Measurements from ENCODE around the gene TMEM134. TPM values are rescaled to one million over a fixed set of nuclear protein-coding genes. Genes with fewer than 3 reads are reported as not detected.

Gene TMEM134
- total RNA-seq, 1 experiment from 2014 or later, result 73.5 TPM

GRCh38 chr11:67453816-67454732, 15.0 kb downstream of the TMEM134 start:
- no peaks in the 10 kb centered on the region for H3K36me3 ChIP-seq (ENCODE audit: low read depth, low read length)
- H2AFZ ChIP-seq (ENCODE audit: low read length), result no peak overlapping the region
- no peaks in the 10 kb centered on the region for H3F3A ChIP-seq (ENCODE audit: low read length, unreplicated experiment)
- TF ChIP-seq EZH2 (IDR thresholded peaks at IDR 0.05; ENCODE audit: low read length, unreplicated experiment), result no peak
- TF ChIP-seq EZH2phosphoT487 (IDR thresholded peaks at IDR 0.05; ENCODE audit: borderline replicate concordance, low read length), result no peak
- no peaks in the 10 kb centered on the region for H3K9me3 ChIP-seq (ENCODE audit: low read length)
- POLR2A ChIA-PET (ENCODE audit: unreplicated experiment), result no interaction called here
- no peaks in the 10 kb centered on the region for H3K27me3 ChIP-seq (ENCODE audit: low read length)
- H3K4me3 ChIP-seq (ENCODE audit: low read length), result no peak overlapping the region
- no peak overlapping the region for H3K4me2 ChIP-seq (ENCODE audit: low read length)
- H4K20me1 ChIP-seq (ENCODE audit: low read length), result no peaks in the 10 kb centered on the region
- H3K9ac ChIP-seq (ENCODE audit: low read length), result no peak overlapping the region
- no peak overlapping the region for H3K27ac ChIP-seq (ENCODE audit: low read length)
- no peaks in the 10 kb centered on the region for H3K9me2 ChIP-seq (replicated peaks; ENCODE audit: low read length)
- ATAC-seq (no peak), DNase-seq (no peak)
- intact Hi-C loops (cut with micrococcal nuclease), result no loop called here
- H3K4me1 ChIP-seq (ENCODE audit: insufficient read depth, low read length), result no peaks in the 10 kb centered on the region
- BruUV-seq (replicated peaks), result no TSS peak
- CTCF ChIA-PET, result no interaction called here
- H3K79me2 ChIP-seq (ENCODE audit: low read length), result no peaks in the 10 kb centered on the region

DNA sequence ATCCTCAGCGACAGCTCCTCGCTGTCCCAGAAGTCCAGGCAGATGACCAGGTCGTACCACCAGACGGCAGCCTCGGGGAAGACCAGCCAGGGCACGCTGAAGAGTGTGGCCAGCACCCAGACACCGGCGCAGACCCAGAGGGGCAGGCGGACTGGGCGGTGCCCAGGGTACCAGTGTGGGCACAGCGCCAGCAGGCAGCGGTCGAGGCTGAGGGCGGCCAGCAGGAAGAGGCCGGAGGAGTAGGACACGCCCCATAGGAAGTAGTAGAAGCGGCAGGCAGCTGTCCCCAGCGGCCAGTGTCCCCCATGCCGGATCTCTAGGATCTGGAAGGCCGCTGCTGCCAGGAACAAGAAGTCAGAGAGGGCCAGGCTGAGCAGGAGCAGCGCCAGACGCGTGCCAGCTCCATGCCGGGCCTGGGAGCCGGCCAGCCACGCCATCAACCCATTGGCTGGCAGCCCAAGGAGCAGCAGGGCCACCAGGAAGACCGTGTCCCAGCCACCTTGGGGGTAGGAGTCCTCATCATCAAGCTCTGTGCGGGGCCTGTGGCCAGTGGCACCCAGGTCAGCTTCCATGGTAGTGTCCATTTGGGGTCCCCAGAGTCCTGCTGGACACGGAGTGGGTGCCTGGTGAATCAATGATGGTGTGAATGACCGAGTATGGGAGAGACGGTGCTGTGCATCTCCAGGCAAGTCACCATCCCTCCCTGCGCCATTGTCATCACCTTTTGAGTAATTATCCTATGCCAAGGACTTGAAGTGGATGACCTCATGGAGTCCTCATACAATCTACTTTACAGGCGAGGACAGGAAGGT, 16.7 kb downstream of the TMEM134 start, which contains the start of gene GPR152:
Gene GPR152, minus strand, starts transcription at position 589 of the 812 bp plus-strand sequence. Its CDS starts 5 bp downstream, at position 584.
- intact Hi-C loops (cut with micrococcal nuclease), result no loop called here
- ChIA-PET POLR2A (ENCODE audit: unreplicated experiment) (no interaction called here), CTCF (no interaction called here)

DNA sequence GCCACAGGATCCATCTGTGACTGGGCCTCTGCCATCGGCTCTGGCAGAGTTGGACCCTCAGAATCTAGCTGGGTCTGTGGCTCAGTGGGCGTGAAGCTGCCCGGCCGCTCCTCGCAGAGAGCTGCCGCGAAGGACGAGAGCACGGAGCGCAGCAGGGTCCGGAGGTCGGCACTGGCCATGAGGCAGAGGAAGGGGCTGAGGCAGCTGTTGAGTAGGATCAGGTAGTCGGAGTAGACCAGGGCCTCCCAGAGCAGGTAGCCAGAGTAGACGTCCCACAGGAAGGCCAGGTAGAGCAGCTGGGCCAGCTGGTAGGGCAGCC, 17.4 kb downstream of the TMEM134 start:
- Histone ChIP-seq H3K4me1 (ENCODE audit: insufficient read depth, low read length) (no peaks in the 10 kb centered on the region), H3K4me3 (ENCODE audit: low read length) (no peak overlapping the region), H3K27ac (ENCODE audit: low read length) (no peak overlapping the region), H4K20me1 (ENCODE audit: low read length) (no peaks in the 10 kb centered on the region), H3K9me2 (replicated peaks; ENCODE audit: low read length) (no peaks in the 10 kb centered on the region), H3K9ac (ENCODE audit: low read length) (no peak overlapping the region), H3F3A (ENCODE audit: low read length, unreplicated experiment) (no peaks in the 10 kb centered on the region), H3K36me3 (ENCODE audit: low read depth, low read length) (no peaks in the 10 kb centered on the region), H3K4me2 (ENCODE audit: low read length) (no peak overlapping the region), H2AFZ (ENCODE audit: low read length) (no peak overlapping the region), H3K27me3 (ENCODE audit: low read length) (no peaks in the 10 kb centered on the region), H3K9me3 (ENCODE audit: low read length) (no peaks in the 10 kb centered on the region), H3K79me2 (ENCODE audit: low read length) (no peaks in the 10 kb centered on the region)
- ChIA-PET CTCF (no interaction called here), POLR2A (ENCODE audit: unreplicated experiment) (no interaction called here)
- intact Hi-C loops (cut with micrococcal nuclease), result no loop called here
- no peak for TF ChIP-seq EZH2 (IDR thresholded peaks at IDR 0.05; ENCODE audit: low read length, unreplicated experiment)
- BruUV-seq (replicated peaks), result no TSS peak
- DNase-seq, result no peak
- no peak for ATAC-seq

More for the DNA sequence above, 16.7 kb downstream of the TMEM134 start, which contains the start of gene GPR152:
- ATAC-seq (no peak; the same call in 1 of the 2 replicates), DNase-seq (no peak)
- TF ChIP-seq, protein P1, sequence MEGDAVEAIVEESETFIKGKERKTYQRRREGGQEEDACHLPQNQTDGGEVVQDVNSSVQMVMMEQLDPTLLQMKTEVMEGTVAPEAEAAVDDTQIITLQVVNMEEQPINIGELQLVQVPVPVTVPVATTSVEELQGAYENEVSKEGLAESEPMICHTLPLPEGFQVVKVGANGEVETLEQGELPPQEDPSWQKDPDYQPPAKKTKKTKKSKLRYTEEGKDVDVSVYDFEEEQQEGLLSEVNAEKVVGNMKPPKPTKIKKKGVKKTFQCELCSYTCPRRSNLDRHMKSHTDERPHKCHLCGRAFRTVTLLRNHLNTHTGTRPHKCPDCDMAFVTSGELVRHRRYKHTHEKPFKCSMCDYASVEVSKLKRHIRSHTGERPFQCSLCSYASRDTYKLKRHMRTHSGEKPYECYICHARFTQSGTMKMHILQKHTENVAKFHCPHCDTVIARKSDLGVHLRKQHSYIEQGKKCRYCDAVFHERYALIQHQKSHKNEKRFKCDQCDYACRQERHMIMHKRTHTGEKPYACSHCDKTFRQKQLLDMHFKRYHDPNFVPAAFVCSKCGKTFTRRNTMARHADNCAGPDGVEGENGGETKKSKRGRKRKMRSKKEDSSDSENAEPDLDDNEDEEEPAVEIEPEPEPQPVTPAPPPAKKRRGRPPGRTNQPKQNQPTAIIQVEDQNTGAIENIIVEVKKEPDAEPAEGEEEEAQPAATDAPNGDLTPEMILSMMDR (conservative IDR thresholded peaks at IDR 0.05; ENCODE audit: low read depth, low read length), result no peak
- TF ChIP-seq EZH2phosphoT487 (IDR thresholded peaks at IDR 0.05; ENCODE audit: borderline replicate concordance, low read length) (no peak), EZH2 (IDR thresholded peaks at IDR 0.05; ENCODE audit: low read length, unreplicated experiment) (no peak)
- Histone ChIP-seq H3K4me1 (ENCODE audit: insufficient read depth, low read length) (no peaks in the 10 kb centered on the region), H3K4me3 (ENCODE audit: low read length) (no peak within 1 kb of the TSS), H3K36me3 (ENCODE audit: low read depth, low read length) (no peaks in the 10 kb centered on the region), H3F3A (ENCODE audit: low read length, unreplicated experiment) (no peaks in the 10 kb centered on the region), H3K9ac (ENCODE audit: low read length) (no peak within 1 kb of the TSS), H3K79me2 (ENCODE audit: low read length) (no peaks in the 10 kb centered on the region), H3K4me2 (ENCODE audit: low read length) (no peak within 1 kb of the TSS), H4K20me1 (ENCODE audit: low read length) (no peaks in the 10 kb centered on the region), H3K27ac (ENCODE audit: low read length) (no peak within 1 kb of the TSS), H3K9me3 (ENCODE audit: low read length) (no peaks in the 10 kb centered on the region), H2AFZ (ENCODE audit: low read length) (no peak within 1 kb of the TSS), H3K9me2 (replicated peaks; ENCODE audit: low read length) (no peaks in the 10 kb centered on the region), H3K27me3 (ENCODE audit: low read length) (no peaks in the 10 kb centered on the region)
- no TSS peak for BruUV-seq (replicated peaks)
